ENCODE data around the gene TRMT112. TPM values are rescaled to one million over a fixed set of nuclear protein-coding genes. Genes with fewer than 3 reads are reported as not detected.

TRMT112 gene
- total RNA-seq, 2 donors from 2014 or later = 157 to 218 TPM

- Mint-ChIP-seq H3K27me3 (peaks cover 39% of the 10 kb centered on the region), H3K4me3 (peak within 1 kb of the TSS; percentile 73), H3K9me3 (no peaks in the 10 kb centered on the region), H3K27ac (no peak within 1 kb of the TSS), H3K36me3 (ENCODE audit: low read depth) (peaks cover 4% of the 10 kb centered on the region), H3K4me1 (peaks cover 10% of the 10 kb centered on the region)
- ATAC-seq (replicated peaks) = no peak
Measured at GRCh38 chr11:64299847-64300648, 17.3 kb downstream of the TRMT112 start, which contains the start of gene CATSPERZ. Gene CATSPERZ, plus strand, starts transcription at chr11:64300358. Its CDS starts 53 bp downstream, at chr11:64300411.

- Mint-ChIP-seq H3K36me3 (ENCODE audit: low read depth) (peaks cover 4% of the 10 kb centered on the region), H3K4me3 (peak overlapping the region; percentile 73), H3K27me3 (peaks cover 45% of the 10 kb centered on the region), H3K4me1 (peaks cover 7% of the 10 kb centered on the region), H3K9me3 (no peaks in the 10 kb centered on the region), H3K27ac (no peak overlapping the region)
- ATAC-seq (replicated peaks) = no peak
Measured at GRCh38 chr11:64298966-64299846, 18.2 kb downstream of the TRMT112 start.

GRCh38 chr11:64297699-64298358, 19.5 kb downstream of the TRMT112 start:
- ATAC-seq (replicated peaks) = no peak
- peaks cover 4% of the 10 kb centered on the region for H3K36me3 Mint-ChIP-seq (ENCODE audit: low read depth)
- H3K4me1 Mint-ChIP-seq = peaks cover 4% of the 10 kb centered on the region
- peaks cover 45% of the 10 kb centered on the region for H3K27me3 Mint-ChIP-seq
- no peak overlapping the region for H3K4me3 Mint-ChIP-seq
- no peaks in the 10 kb centered on the region for H3K9me3 Mint-ChIP-seq
- H3K27ac Mint-ChIP-seq = no peak overlapping the region

GRCh38 chr11:64296830-64297698, 20.3 kb downstream of the TRMT112 start:
- Mint-ChIP-seq H3K4me3 (no peak overlapping the region), H3K36me3 (ENCODE audit: low read depth) (peaks cover 4% of the 10 kb centered on the region), H3K9me3 (no peaks in the 10 kb centered on the region), H3K4me1 (peaks cover 4% of the 10 kb centered on the region), H3K27me3 (peaks cover 45% of the 10 kb centered on the region), H3K27ac (no peak overlapping the region)
- no peak for ATAC-seq (replicated peaks)

GRCh38 chr11:64296236-64296635, 21.1 kb downstream of the TRMT112 start:
- H3K27ac Mint-ChIP-seq = no peak overlapping the region
- ATAC-seq (replicated peaks) = no peak
- peaks cover 45% of the 10 kb centered on the region for H3K27me3 Mint-ChIP-seq
- H3K4me3 Mint-ChIP-seq = no peak overlapping the region
- H3K4me1 Mint-ChIP-seq = peaks cover 4% of the 10 kb centered on the region
- peaks cover 4% of the 10 kb centered on the region for H3K36me3 Mint-ChIP-seq (ENCODE audit: low read depth)
- H3K9me3 Mint-ChIP-seq = no peaks in the 10 kb centered on the region

GRCh38 chr11:64295760-64296159, 21.6 kb downstream of the TRMT112 start:
- Mint-ChIP-seq H3K27ac (no peak overlapping the region), H3K27me3 (peaks cover 45% of the 10 kb centered on the region), H3K4me3 (no peak overlapping the region), H3K36me3 (ENCODE audit: low read depth) (peaks cover 6% of the 10 kb centered on the region), H3K9me3 (no peaks in the 10 kb centered on the region), H3K4me1 (peaks cover 4% of the 10 kb centered on the region)
- ATAC-seq (replicated peaks) = no peak

GRCh38 chr11:64294774-64295173, 22.6 kb downstream of the TRMT112 start:
- H3K4me3 Mint-ChIP-seq = no peak overlapping the region
- no peaks in the 10 kb centered on the region for H3K4me1 Mint-ChIP-seq
- no peaks in the 10 kb centered on the region for H3K9me3 Mint-ChIP-seq
- peaks cover 6% of the 10 kb centered on the region for H3K36me3 Mint-ChIP-seq (ENCODE audit: low read depth)
- no peak overlapping the region for H3K27ac Mint-ChIP-seq
- ATAC-seq (replicated peaks) = no peak
- peaks cover 41% of the 10 kb centered on the region for H3K27me3 Mint-ChIP-seq

GRCh38 chr11:64292460-64293254, 24.7 kb downstream of the TRMT112 start:
- Mint-ChIP-seq H3K4me3 (peak overlapping the region; percentile 29), H3K9me3 (no peaks in the 10 kb centered on the region), H3K27me3 (peaks cover 33% of the 10 kb centered on the region), H3K36me3 (ENCODE audit: low read depth) (peaks cover 6% of the 10 kb centered on the region), H3K4me1 (no peaks in the 10 kb centered on the region), H3K27ac (no peak overlapping the region)
- peak; percentile 14 for ATAC-seq (replicated peaks)

- no peak overlapping the region for H3K27ac Mint-ChIP-seq
- no peaks in the 10 kb centered on the region for H3K4me1 Mint-ChIP-seq
- peak; percentile 40 for ATAC-seq (replicated peaks)
- peaks cover 6% of the 10 kb centered on the region for H3K36me3 Mint-ChIP-seq (ENCODE audit: low read depth)
- peaks cover 26% of the 10 kb centered on the region for H3K27me3 Mint-ChIP-seq
- no peaks in the 10 kb centered on the region for H3K9me3 Mint-ChIP-seq
- peak overlapping the region; percentile 29 for H3K4me3 Mint-ChIP-seq
Measured at GRCh38 chr11:64291752-64292459, 25.5 kb downstream of the TRMT112 start.

GRCh38 chr11:64291262-64291751, 26.1 kb downstream of the TRMT112 start, which contains the start of gene KCNK4:
Gene KCNK4, plus strand, starts transcription at chr11:64291302. Its CDS starts 1,717 bp downstream, at chr11:64293019.
- no peak for ATAC-seq (replicated peaks)
- H3K4me3 Mint-ChIP-seq = peak within 1 kb of the TSS; percentile 60
- H3K9me3 Mint-ChIP-seq = no peaks in the 10 kb centered on the region
- peaks cover 22% of the 10 kb centered on the region for H3K27me3 Mint-ChIP-seq
- H3K27ac Mint-ChIP-seq = no peak within 1 kb of the TSS
- peaks cover 5% of the 10 kb centered on the region for H3K4me1 Mint-ChIP-seq
- H3K36me3 Mint-ChIP-seq (ENCODE audit: low read depth) = peaks cover 6% of the 10 kb centered on the region

- H3K4me1 Mint-ChIP-seq = peaks cover 5% of the 10 kb centered on the region
- peaks cover 6% of the 10 kb centered on the region for H3K36me3 Mint-ChIP-seq (ENCODE audit: low read depth)
- no peak for ATAC-seq (replicated peaks)
- H3K4me3 Mint-ChIP-seq = peak overlapping the region; percentile 60
- H3K27me3 Mint-ChIP-seq = peaks cover 16% of the 10 kb centered on the region
- no peak overlapping the region for H3K27ac Mint-ChIP-seq
- H3K9me3 Mint-ChIP-seq = no peaks in the 10 kb centered on the region
Measured at GRCh38 chr11:64290352-64291261, 26.8 kb downstream of the TRMT112 start.
